Hematopoietic multipotent progenitor cell treated with erythropoietin and hydrocortisone succinate and interleukin-3 and kit ligand, for 17 days (in vitro differentiated cells): ENCODE measurements around the gene ESYT3.
"Not testable (repeated sequence)": the region's sequence is repeated elsewhere in the genome, so short reads cannot be mapped to it uniquely, and the experiment has no call there.

Experiments
- DNase-seq: peaks from one replicate; pipeline ENCODE4 v3.0.0-alpha.2; 2015; ENCODE audit warnings: low spot score

ESYT3 gene

DNA sequence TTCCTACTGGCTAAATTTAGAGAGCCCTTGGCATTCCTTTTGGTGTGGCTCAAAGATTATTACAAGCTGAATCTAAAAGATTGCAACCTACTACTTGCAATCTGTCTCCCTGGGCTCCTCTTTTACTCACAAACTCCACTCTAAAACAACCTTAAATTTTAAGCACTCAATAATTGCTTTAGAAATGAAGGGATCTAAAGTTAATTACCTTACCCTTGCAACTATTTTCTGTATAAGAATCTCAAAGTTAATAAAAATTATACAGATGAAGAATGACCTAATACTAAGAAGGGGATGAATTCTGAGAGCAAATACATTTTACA, 60.2 kb downstream of the ESYT3 start:
- DNase-seq: no peak

DNA sequence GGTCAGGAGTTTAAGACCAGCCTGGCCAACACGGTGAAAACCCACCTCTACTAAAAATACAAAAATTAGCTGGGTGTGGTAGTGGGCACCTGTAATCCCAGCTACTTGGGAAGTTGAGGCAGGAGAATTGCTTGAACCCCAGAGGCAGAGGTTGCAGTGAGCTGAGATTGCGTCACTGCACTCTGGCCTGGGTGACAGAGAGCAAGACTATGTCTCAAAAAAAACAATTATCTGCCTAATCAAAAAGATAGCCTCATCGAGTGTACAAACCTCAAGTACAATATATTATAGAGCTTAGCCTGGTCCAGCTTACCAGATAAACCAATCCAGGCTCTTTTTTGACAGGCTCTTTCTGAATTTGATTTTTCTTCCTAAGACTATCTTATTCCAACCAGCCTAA, 61.2 kb downstream of the ESYT3 start:
- DNase-seq: not testable (repeated sequence)

DNA sequence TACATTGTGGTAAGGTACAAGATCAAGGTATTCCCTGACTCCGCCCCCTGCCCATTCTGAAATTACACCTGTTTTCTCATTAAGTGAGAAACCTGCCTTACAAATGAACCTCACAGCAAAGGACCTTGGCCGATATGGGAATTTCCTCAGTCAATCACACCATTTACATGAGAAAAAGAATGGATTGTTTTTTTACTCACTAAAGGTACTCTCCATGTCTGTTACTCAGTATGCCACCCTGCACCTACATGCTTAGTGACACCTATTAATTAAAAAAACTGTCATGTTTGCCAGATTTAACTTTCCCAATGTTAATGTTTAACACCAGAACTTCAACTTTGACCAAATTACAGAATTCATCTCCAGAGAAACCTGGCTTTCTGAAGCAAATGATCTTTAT, 62.0 kb downstream of the ESYT3 start:
- DNase-seq: no peak

DNA sequence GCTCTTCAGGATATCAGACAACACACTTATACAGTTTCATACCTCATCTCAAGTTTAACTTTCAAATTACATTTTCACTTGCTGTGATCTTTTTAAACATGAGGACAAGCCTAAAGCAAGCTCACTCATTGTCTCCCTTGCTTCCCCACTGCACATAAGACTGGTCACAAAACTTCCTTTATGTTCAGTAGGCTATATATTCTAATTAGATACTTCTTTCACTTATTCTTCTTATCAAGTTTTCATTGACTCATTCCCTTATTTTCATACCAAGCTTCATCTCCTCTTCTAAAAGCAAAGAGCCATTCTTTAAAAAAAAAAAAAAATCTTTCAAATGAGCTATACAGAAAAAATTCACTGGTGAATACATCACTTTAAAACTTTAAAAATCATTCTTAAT, 62.6 kb downstream of the ESYT3 start:
- no peak for DNase-seq

DNA sequence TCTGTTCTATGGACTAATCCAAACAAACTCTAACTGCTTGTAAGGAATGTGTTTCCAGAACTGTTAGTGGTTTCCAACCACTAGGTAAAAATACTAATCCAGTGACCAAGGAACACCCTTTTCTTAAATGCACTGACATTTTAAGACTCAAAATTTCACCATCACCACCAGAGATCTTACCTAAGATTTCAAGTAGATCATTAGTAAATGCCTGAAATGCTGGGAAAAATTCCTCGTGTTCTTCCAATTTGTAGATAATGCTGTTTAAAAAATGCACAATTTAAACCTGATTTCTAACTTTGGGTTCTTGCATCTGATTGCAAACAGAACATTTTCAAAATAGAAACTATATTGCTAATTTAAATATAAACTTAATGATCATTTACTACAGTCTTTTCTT, 63.4 kb downstream of the ESYT3 start:
- no peak for DNase-seq

DNA sequence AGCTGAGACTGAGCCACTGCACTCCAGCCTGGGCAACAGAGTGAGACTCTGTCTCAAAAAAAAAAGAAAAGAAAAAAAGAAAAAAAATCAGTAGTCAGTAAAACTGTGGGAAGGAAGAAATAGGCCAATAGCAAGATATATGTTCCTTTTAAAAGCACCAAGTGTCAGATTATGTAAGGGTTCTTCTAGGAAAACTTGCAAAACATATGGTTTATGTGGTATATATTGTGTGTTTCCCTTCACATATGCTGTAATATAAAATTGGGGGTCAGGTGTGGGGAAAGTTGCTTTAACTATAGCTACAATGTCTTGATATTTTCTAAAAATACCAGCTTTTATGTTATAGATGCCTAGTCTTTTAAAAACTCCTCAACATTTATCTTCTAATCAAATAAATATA, 64.6 kb downstream of the ESYT3 start:
- no peak for DNase-seq

DNA sequence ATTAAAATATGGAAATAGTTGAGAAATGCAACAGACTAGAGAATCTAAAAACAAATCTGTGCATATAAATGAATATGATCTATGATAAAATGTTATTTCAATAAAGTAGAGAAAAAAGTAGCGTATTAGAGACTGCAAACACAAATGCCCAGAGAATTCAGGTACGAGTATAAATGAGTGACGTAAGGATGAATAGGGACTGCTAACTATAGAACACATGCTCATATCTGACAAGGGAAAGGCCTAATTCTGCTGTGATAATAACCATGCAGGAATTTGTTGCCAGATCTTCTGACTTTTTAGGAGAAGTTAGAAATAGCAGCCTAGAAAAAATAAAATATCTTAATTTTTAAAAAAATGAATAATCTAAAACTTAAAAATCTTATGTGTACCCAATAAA, 73.1 kb downstream of the ESYT3 start:
- no peak for DNase-seq

DNA sequence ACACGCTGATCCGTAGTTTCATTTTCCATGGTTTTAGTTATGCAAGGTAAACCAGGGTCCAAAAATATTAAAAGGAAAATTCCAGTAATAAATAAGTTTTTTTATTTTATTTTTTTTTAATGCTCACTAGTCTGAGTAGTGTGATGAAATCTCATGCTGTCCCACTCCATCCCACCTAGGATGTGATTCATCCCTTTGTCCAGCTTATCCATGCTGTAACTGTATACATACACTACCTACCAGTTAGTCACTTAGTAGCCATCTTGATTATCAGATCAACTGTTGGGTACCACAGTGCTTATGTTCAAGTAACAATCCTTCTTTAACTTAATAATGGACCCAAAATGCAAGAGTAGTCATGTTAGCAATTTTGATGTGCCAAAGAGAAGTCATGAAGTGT, 75.2 kb downstream of the ESYT3 start:
- DNase-seq: no peak

DNA sequence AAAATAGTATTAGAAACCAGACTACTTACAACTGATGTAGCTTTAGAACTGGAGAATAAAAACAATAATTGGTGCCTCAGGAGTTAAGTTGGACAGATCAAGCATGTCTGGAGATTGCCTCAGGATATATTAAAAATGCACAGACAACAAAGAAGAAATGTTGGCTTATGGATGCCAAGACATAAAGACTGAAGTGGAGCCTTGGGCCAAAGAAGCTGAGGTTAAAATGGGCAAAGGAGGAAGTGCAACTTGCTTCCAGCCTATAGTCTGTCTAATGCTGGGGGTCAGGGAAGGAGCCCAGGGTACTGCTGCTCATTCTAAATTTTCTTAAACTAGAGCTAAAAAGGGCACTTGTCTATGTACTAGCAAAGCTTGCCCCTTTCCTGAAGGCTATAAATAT, 77.5 kb downstream of the ESYT3 start:
- no peak for DNase-seq

DNA sequence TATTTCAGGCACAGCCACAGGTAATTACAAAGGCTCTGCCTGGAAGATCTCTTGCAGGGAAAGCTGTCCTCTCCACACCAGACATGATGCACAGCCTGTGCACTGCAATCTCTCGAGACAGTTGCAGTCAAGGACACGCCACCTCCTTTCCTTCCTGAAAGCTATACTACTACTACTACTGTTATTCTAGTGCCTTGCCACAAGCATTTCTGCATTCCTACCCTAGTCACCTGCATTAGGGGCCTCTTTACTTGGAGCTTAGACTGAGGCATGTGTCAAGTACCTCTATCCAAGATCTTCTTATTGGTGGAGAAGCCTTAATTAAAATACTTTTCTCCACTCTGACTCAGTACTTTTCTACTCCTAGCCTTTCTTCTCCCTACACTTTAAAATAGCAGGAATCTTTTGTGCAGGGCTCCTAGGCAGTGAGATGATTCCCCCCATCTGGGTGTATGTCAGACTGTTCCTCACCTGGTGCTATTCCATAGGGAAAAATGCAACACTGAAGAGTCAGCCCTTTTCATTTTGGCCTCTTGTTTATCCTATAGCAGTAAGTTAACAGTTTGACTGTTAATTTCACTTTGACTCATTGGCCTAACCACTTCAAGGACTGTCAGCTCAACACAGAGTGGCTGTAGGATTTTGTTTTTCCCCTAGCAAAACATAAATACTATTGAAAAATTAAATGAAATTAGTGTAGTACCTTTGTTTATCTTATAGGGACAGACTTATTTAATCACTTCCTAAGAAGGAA, 78.9 kb downstream of the ESYT3 start:
- no peak for DNase-seq

DNA sequence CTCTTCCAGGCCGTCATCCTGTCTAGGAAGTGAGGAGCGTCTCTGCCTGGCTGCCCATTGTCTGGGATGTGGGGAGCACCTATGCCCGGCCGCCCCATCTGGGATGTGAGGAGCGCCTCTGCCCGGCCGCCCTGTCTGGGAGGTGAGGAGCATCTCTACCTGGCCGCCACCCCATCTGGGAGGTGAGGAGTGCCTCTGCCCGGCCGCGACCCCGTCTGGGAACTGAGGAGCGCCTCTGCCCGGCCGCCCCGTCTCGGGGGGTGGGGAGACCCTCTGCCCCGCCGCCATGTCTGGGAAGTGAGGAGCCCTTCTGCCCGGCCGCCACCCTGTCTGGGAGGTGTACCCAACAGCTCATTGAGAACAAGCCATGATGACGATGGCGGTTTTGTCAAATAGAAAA, 87.0 kb downstream of the ESYT3 start:
- DNase-seq: not testable (repeated sequence)
